IMR-90 (cell line): ENCODE data around the gene FHAD1. TPM values are rescaled to one million over a fixed set of nuclear protein-coding genes. Genes with fewer than 3 reads are reported as not detected.

Experiments
- ATAC-seq: fragments of 200-7000 bp; cut with Tn5 transposase; 2 replicates; pipeline ENCODE4 v1.9.1; 2020; ENCODE audit warnings: low read depth, mild to moderate bottlenecking, moderate library complexity
- BruUV-seq: library from RNA; stranded (reverse); fragments of 400-500 nt; replicated peaks from 2 replicates; lab custom pipeline; 2021; lab: Mats Ljungman, UMichigan
- CTCF ChIA-PET: fragments of 300-600 bp; formaldehyde crosslinking; extraction: SDS; loops from one replicate; lab custom pipeline; 2021; ENCODE audit warnings: antibody characterized with exemption; lab: Yijun Ruan, JAX
- POLR2A ChIA-PET: fragments of 300-600 bp; sonication (Branson Sonifier 250); formaldehyde crosslinking; loops from one replicate; lab custom pipeline; 2022; ENCODE audit warnings: antibody characterized with exemption; ENCODE audit not compliant: unreplicated experiment; lab: Charles Lee
- DNase-seq: peaks from one replicate; pipeline ENCODE4 v3.0.0; 2013
- H2AFZ ChIP-seq: replicated peaks from 2 replicates; pipeline ENCODE3; 2013; ENCODE audit warnings: low read length, mild to moderate bottlenecking; ENCODE audit not compliant: poor library complexity
- H2AK5ac ChIP-seq: 2 replicates; pipeline ENCODE4 v1.6.1; 2013; ENCODE audit warnings: low read depth, low read length, inconsistent platforms
- H2AK9ac ChIP-seq: replicated peaks from 2 replicates; pipeline ENCODE3; 2013; ENCODE audit warnings: mild to moderate bottlenecking, low read depth, low read length, moderate library complexity; ENCODE audit not compliant: poor library complexity
- H2BK120ac ChIP-seq: 2 replicates; pipeline ENCODE4 v1.6.1; 2013; ENCODE audit warnings: low read depth, low read length, inconsistent platforms
- H2BK15ac ChIP-seq: 3 replicates; pipeline ENCODE4 v1.6.1; 2013; ENCODE audit warnings: low read depth, low read length, inconsistent platforms
- H2BK20ac ChIP-seq: 2 replicates; pipeline ENCODE4 v1.6.1; 2013; ENCODE audit warnings: low read depth, mild to moderate bottlenecking, inconsistent platforms, low read length, moderate library complexity
- H2BK5ac ChIP-seq: 2 replicates; pipeline ENCODE4 v1.6.1; 2013; ENCODE audit warnings: mild to moderate bottlenecking, low read depth, low read length, inconsistent platforms; ENCODE audit not compliant: poor library complexity, severe bottlenecking
- H3K14ac ChIP-seq: replicated peaks from 2 replicates; pipeline ENCODE4 v1.6.1; 2013; ENCODE audit warnings: low read depth, low read length, inconsistent platforms
- H3K18ac ChIP-seq: 2 replicates; pipeline ENCODE4 v1.6.1; 2013; ENCODE audit warnings: low read depth, low read length, control low read depth
- H3K23ac ChIP-seq: 2 replicates; pipeline ENCODE4 v1.6.1; 2013; ENCODE audit warnings: low read depth, low read length, inconsistent platforms
- H3K27ac ChIP-seq: 2 replicates; pipeline ENCODE4 v1.5.1; 2013; ENCODE audit warnings: mild to moderate bottlenecking, control low read depth, low read length; ENCODE audit not compliant: insufficient read depth
- H3K27me3 ChIP-seq: 2 replicates; pipeline ENCODE4 v1.6.1; 2013; ENCODE audit warnings: low read length; ENCODE audit not compliant: control insufficient read depth, insufficient read depth
- H3K36me3 ChIP-seq: 2 replicates; pipeline ENCODE4 v1.6.1; 2013; ENCODE audit warnings: low read length, mixed read lengths; ENCODE audit not compliant: control insufficient read depth, insufficient read depth
- H3K4ac ChIP-seq: 2 replicates; pipeline ENCODE4 v1.6.1; 2013; ENCODE audit warnings: low read depth, low read length, inconsistent platforms
- H3K4me1 ChIP-seq: 2 replicates; pipeline ENCODE4 v1.6.1; 2013; ENCODE audit warnings: low read length, mixed read lengths; ENCODE audit not compliant: control insufficient read depth, insufficient read depth
- H3K4me2 ChIP-seq: 2 replicates; pipeline ENCODE4 v1.6.1; 2013; ENCODE audit warnings: low read depth, mild to moderate bottlenecking, control low read depth, low read length, moderate library complexity
- H3K4me3 ChIP-seq: 2 replicates; pipeline ENCODE4 v1.5.1; 2013; ENCODE audit warnings: low read depth, mild to moderate bottlenecking, control low read depth, low read length, moderate library complexity; ENCODE audit not compliant: insufficient read depth
- H3K56ac ChIP-seq: 2 replicates; pipeline ENCODE4 v1.6.1; 2013; ENCODE audit warnings: low read length, inconsistent platforms; ENCODE audit not compliant: insufficient read depth; ENCODE audit errors: extremely low read depth
- H3K79me1 ChIP-seq, 2 experiments: 2 replicates each; pipeline ENCODE4 v1.6.1; 2013; ENCODE audit warnings: low read length in 2 of 2, inconsistent platforms in 1 of 2, low read depth in 1 of 2
- H3K9ac ChIP-seq: 2 replicates; pipeline ENCODE4 v1.6.1; 2013; ENCODE audit warnings: low read depth, low read length, control low read depth
- H3K9me1 ChIP-seq: 2 replicates; pipeline ENCODE4 v1.6.1; 2013; ENCODE audit warnings: low read length, inconsistent platforms; ENCODE audit not compliant: insufficient read depth
- H3K9me3 ChIP-seq: 2 replicates; pipeline ENCODE4 v1.6.1; 2013; ENCODE audit warnings: low read length; ENCODE audit not compliant: control insufficient read depth, insufficient read depth
- H4K20me1 ChIP-seq: 2 replicates; pipeline ENCODE4 v1.6.1; 2013; ENCODE audit warnings: low read length, inconsistent platforms; ENCODE audit not compliant: insufficient read depth
- H4K5ac ChIP-seq: 2 replicates; pipeline ENCODE4 v1.6.1; 2013; ENCODE audit warnings: mild to moderate bottlenecking, low read depth, low read length, control low read depth
- H4K8ac ChIP-seq, 2 experiments: 2 replicates each; pipeline ENCODE4 v1.6.1; 2013; ENCODE audit warnings: low read depth in 2 of 2, low read length in 2 of 2, control low read depth in 1 of 2, inconsistent platforms in 1 of 2
- H4K91ac ChIP-seq: 2 replicates; pipeline ENCODE4 v1.6.1; 2013; ENCODE audit warnings: low read depth, low read length, inconsistent platforms; ENCODE audit not compliant: insufficient read depth
- FOS ChIP-seq: fragments of 150-350 bp; IDR thresholded peaks from 2 replicates; pipeline ENCODE4 v1.6.1; 2016; ENCODE audit warnings: low read depth, low read length
- POLR2A ChIP-seq: IDR thresholded peaks from 2 replicates; pipeline ENCODE4 v1.6.1; 2012; ENCODE audit warnings: mild to moderate bottlenecking, low read depth, low read length
- WGBS, 2 experiments: methylation state at CpG; one replicate each; pipeline versions ENCODE4 v1.1.5 to v1.1.7; 2013; ENCODE audit warnings: missing lambda C conversion rate in 2 of 2; ENCODE audit not compliant: insufficient read length in 1 of 2; ENCODE audit errors: extremely low coverage in 2 of 2; 5-methylcytosine and 5-hydroxymethylcytosine counted together
- dilution Hi-C: fragments of 300-500 bp; cut with HindIII; formaldehyde crosslinking; loops from one replicate; pipeline ENCODE4 v1.14.3; 2018; ENCODE audit warnings: low sequenced_read_pairs; ENCODE audit not compliant: unreplicated experiment
- in situ Hi-C: fragments of 300-500 bp; cut with MboI; formaldehyde crosslinking; loops from 3 replicates; pipeline ENCODE4 v1.14.3; 2019; ENCODE audit warnings: low sequenced_read_pairs, inconsistent platforms, mixed read lengths
- intact Hi-C: fragments of 100-400 bp; cut with micrococcal nuclease; formaldehyde crosslinking; loops from 2 replicates; pipeline ENCODE4 v1.10.0; 2022
- polyA plus RNA-seq, 3 experiments: library from polyadenylated mRNA; depleted of rRNA; stranded (reverse); fragments of >200 nt; gene quantifications; 2 replicates each; pipeline ENCODE4 v1.2.3, GENCODE V29; 2012; ENCODE audit warnings: low replicate concordance in 1 of 3
- total RNA-seq: library from RNA; depleted of rRNA; stranded (reverse); fragments of >200 nt; gene quantifications from 2 replicates; pipeline ENCODE4 v1.2.3, GENCODE V29; 2012

The FHAD1 gene
- total and polyA plus RNA-seq, 2 of the 4 experiments (the other 2 are of a cell fraction) = not detected

DNA sequence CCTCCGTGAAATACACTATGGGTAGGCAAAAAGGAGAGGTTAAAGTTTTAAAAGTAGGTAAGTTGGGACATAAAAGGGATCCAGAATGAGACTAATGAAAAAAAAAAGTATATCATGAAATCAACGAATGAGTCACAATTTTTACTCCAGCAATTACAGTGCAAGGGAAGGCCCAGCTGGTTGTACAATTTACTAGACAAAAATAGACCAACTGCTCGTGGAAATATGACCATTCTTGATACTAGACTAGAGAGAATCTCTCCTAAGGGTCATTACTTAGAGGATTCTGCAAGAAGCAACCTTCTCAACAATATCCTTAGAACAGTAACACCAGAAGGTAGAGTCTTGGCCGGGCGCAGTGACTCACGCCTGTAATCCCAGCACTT lies 107.5 kb downstream of the FHAD1 start:
- DNase-seq = peak; percentile 78
- H4K91ac ChIP-seq = no peak overlapping the region
- 0 out of 3 replicates have a peak overlapping the region, but pooled peaks have one; percentile 12 for H2BK15ac ChIP-seq
- intact Hi-C loops = no loop called here
- H3K79me1 ChIP-seq = no peaks in the 10 kb centered on the region
- 0 out of 2 replicates have a peak overlapping the region, but pooled peaks have one; percentile 67 for H2AK5ac ChIP-seq
- ATAC-seq = peak; percentile 51
- H3K56ac ChIP-seq = no peak overlapping the region
- H3K36me3 ChIP-seq = no peaks in the 10 kb centered on the region
- no peak overlapping the region for H3K4me2 ChIP-seq
- peak overlapping the region; percentile 30; the same call in 1 of the 2 replicates for H3K23ac ChIP-seq
- no peaks in the 10 kb centered on the region for H4K20me1 ChIP-seq
- H2AFZ ChIP-seq = peak overlapping the region; percentile 67
- ChIA-PET CTCF (interaction anchor here (0.5 to 1.3 kb wide), 2 partner anchors 27 to 354 kb away, joined by 3 to 4 read pairs; no protein-coding TSS in a partner anchor), POLR2A (no interaction called here)
- H3K27me3 ChIP-seq = no peaks in the 10 kb centered on the region
- no peak overlapping the region for H3K4me3 ChIP-seq
- no peak overlapping the region for H2AK9ac ChIP-seq
- TF ChIP-seq FOS = peak; percentile 58; the same call in 1 of the 2 replicates
- no peak for TF ChIP-seq POLR2A
- H2BK20ac ChIP-seq = peak overlapping the region; percentile 79; the same call in 1 of the 2 replicates
- H3K4ac ChIP-seq = peak overlapping the region; percentile 78; the same call in 1 of the 2 replicates
- no peak overlapping the region for H3K18ac ChIP-seq
- in situ Hi-C loops = no loop called here
- H4K5ac ChIP-seq = no peak overlapping the region
- WGBS, 2 experiments = 67% methylated on average over 1 of the region's 6 CpGs; no CpG with 5 or more reads in 1 of the 2 experiments
- peaks cover 11% of the 10 kb centered on the region for H3K4me1 ChIP-seq
- H3K9me3 ChIP-seq = no peaks in the 10 kb centered on the region
- no peak overlapping the region for H3K9ac ChIP-seq
- BruUV-seq = no TSS peak
- no peak overlapping the region; the same call in 1 of the 2 replicates for H3K14ac ChIP-seq
- peak overlapping the region; percentile 40 for H2BK5ac ChIP-seq
- dilution Hi-C loops = no loop called here
- no peak overlapping the region; the same call in 1 of the 2 replicates for H3K27ac ChIP-seq
- peaks cover 17% of the 10 kb centered on the region for H3K9me1 ChIP-seq
- H2BK120ac ChIP-seq = peak overlapping the region; percentile 78; the same call in 1 of the 2 replicates
- H4K8ac ChIP-seq = no peak overlapping the region
